HEK293T (cell line): ENCODE results near the gene NLN.

Source experiments
- ARNT ChIP-seq: fragments of 450-650 bp; IDR thresholded peaks from 2 replicates; pipeline ENCODE4 v1.6.1; 2017; ENCODE audit warnings: mild to moderate bottlenecking
- BHLHE40 ChIP-seq: fragments of 450-650 bp; IDR thresholded peaks from 2 replicates; pipeline ENCODE4 v1.6.1; 2016; ENCODE audit warnings: mild to moderate bottlenecking, moderate library complexity, borderline replicate concordance
- ELF4 ChIP-seq: fragments of 450-650 bp; IDR thresholded peaks from 2 replicates; pipeline ENCODE4 v1.6.1; 2017; ENCODE audit warnings: antibody characterized with exemption
- FOXA1 ChIP-seq: fragments of 450-650 bp; IDR thresholded peaks from 2 replicates; pipeline ENCODE4 v1.6.1; 2016; ENCODE audit warnings: mild to moderate bottlenecking
- FOXK2 ChIP-seq: fragments of 450-650 bp; IDR thresholded peaks from 2 replicates; pipeline ENCODE4 v1.6.1; 2016; ENCODE audit warnings: mild to moderate bottlenecking
- FOXM1 ChIP-seq: fragments of 450-650 bp; IDR thresholded peaks from 2 replicates; pipeline ENCODE4 v1.6.1; 2017; ENCODE audit warnings: mild to moderate bottlenecking, borderline replicate concordance
- HDGF ChIP-seq: fragments of 450-650 bp; IDR thresholded peaks from 2 replicates; pipeline ENCODE4 v1.6.1; 2017; ENCODE audit warnings: antibody characterized with exemption, borderline replicate concordance
- L3MBTL2 ChIP-seq: fragments of 450-650 bp; conservative IDR thresholded peaks from 2 replicates; pipeline ENCODE4 v1.6.1; 2016; ENCODE audit warnings: mild to moderate bottlenecking
- LEF1 ChIP-seq: fragments of 450-650 bp; IDR thresholded peaks from 2 replicates; pipeline ENCODE4 v1.6.1; 2017; ENCODE audit warnings: mild to moderate bottlenecking, borderline replicate concordance
- NFRKB ChIP-seq: fragments of 450-650 bp; IDR thresholded peaks from 2 replicates; pipeline ENCODE4 v1.6.1; 2016; ENCODE audit warnings: mild to moderate bottlenecking, moderate library complexity
- SP1 ChIP-seq: fragments of 450-650 bp; IDR thresholded peaks from 2 replicates; pipeline ENCODE4 v1.6.1; 2017
- SUZ12 ChIP-seq: fragments of 450-650 bp; IDR thresholded peaks from 2 replicates; pipeline ENCODE4 v1.6.1; 2016; ENCODE audit warnings: mild to moderate bottlenecking
- TARDBP ChIP-seq: fragments of 450-650 bp; IDR thresholded peaks from 2 replicates; pipeline ENCODE4 v1.6.1; 2016
- TF ChIP-seq, protein P1 (sequence below): fragments of 450-650 bp; IDR thresholded peaks from 2 replicates; pipeline ENCODE4 v1.6.1; 2016

DNA sequence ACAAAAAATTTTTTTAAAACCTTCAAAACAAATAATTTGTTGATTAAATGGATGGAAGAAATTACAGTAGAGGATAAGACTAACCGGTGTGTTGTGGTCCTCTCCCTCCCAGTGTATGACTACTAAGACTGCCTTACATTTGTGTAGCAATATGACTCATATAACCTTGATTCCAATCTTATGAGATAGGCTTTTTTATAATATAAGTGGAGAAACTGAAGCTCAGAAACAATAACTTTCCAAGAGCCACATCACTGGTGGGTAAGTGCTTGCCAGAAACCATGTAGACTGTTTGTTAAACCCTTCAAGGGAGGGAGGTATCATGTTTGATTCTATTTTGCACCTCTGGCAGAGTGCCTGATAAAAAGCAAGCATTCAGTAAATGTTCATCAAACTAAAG, 47.5 kb downstream of the NLN start:
- TF ChIP-seq SP1 (no peak), FOXK2 (no peak), SUZ12 (no peak), ARNT (no peak), HDGF (no peak), BHLHE40 (no peak), LEF1 (no peak), FOXM1 (no peak), TARDBP (no peak), FOXA1 (no peak), NFRKB (no peak), ELF4 (no peak), L3MBTL2 (no peak)
- TF ChIP-seq, protein P1, sequence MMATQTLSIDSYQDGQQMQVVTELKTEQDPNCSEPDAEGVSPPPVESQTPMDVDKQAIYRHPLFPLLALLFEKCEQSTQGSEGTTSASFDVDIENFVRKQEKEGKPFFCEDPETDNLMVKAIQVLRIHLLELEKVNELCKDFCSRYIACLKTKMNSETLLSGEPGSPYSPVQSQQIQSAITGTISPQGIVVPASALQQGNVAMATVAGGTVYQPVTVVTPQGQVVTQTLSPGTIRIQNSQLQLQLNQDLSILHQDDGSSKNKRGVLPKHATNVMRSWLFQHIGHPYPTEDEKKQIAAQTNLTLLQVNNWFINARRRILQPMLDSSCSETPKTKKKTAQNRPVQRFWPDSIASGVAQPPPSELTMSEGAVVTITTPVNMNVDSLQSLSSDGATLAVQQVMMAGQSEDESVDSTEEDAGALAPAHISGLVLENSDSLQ, result no peak
